OCI-M2 (cell line): Measurements from ENCODE around the gene BARD1.

Experiments used
- DNase-seq: peaks from one replicate; lab custom pipeline; 2025; ENCODE audit not compliant: unreplicated experiment; lab: John Stamatoyannopoulos, UW

BARD1 gene

GRCh38 chr2:214676421-214677089 is 132.9 kb downstream of the BARD1 start:
- no peak for DNase-seq
